OCI-LY1 (cell line): ENCODE data around the gene LIN28B.

ENCODE experiments used
- EZH2 ChIP-seq: fragments of 200-600 bp; sonication (generic), shearing (Covaris generic); IDR thresholded peaks from 2 replicates; pipeline ENCODE4 v1.8.0; 2017; ENCODE audit warnings: borderline replicate concordance, mixed run types, mild to moderate bottlenecking, antibody characterized with exemption, low read length, moderate library complexity, mixed read lengths
- TF ChIP-seq, protein P1 (sequence below): fragments of 200-600 bp; sonication (generic), shearing (Covaris generic); IDR thresholded peaks from 2 replicates; pipeline ENCODE4 v1.5.1; 2017; ENCODE audit warnings: mild to moderate bottlenecking, antibody characterized with exemption, low read length, moderate library complexity, mixed read lengths

- TF ChIP-seq, protein P1, sequence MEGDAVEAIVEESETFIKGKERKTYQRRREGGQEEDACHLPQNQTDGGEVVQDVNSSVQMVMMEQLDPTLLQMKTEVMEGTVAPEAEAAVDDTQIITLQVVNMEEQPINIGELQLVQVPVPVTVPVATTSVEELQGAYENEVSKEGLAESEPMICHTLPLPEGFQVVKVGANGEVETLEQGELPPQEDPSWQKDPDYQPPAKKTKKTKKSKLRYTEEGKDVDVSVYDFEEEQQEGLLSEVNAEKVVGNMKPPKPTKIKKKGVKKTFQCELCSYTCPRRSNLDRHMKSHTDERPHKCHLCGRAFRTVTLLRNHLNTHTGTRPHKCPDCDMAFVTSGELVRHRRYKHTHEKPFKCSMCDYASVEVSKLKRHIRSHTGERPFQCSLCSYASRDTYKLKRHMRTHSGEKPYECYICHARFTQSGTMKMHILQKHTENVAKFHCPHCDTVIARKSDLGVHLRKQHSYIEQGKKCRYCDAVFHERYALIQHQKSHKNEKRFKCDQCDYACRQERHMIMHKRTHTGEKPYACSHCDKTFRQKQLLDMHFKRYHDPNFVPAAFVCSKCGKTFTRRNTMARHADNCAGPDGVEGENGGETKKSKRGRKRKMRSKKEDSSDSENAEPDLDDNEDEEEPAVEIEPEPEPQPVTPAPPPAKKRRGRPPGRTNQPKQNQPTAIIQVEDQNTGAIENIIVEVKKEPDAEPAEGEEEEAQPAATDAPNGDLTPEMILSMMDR = no peak
- TF ChIP-seq EZH2 = no peak
These were observed 20.0 kb upstream of the LIN28B start for GRCh38 chr6:104936766-104937535.
